GM12878 (cell line): ENCODE measurements around the gene GPR26.

Experiments
- ATF2 ChIP-seq: IDR thresholded peaks from 2 replicates; pipeline ENCODE4 v1.6.1; 2012; ENCODE audit warnings: low read length, inconsistent platforms
- BRCA1 ChIP-seq: IDR thresholded peaks from 2 replicates; pipeline ENCODE4 v1.6.1; 2011; ENCODE audit warnings: low read depth, low read length, improper control_type of control experiment
- CTCF ChIP-seq, 3 experiments: IDR thresholded peaks in 2 of 3; conservative IDR thresholded peaks in 1 of 3; 2 replicates each; pipeline ENCODE4 v1.5.1; 2011; ENCODE audit warnings: low read depth in 3 of 3, low read length in 3 of 3, mild to moderate bottlenecking in 3 of 3, control low read depth in 2 of 3, moderate library complexity in 2 of 3, inconsistent platforms in 1 of 3, mixed read lengths in 1 of 3; ENCODE audit not compliant: control insufficient read depth in 2 of 3, insufficient read depth in 1 of 3; ENCODE audit errors: extremely low read depth in 1 of 3
- EED ChIP-seq: sonication (generic); IDR thresholded peaks from 2 replicates; pipeline ENCODE4 v1.6.1; 2016; ENCODE audit warnings: antibody characterized with exemption, low read depth
- EGR1 ChIP-seq, 2 experiments: IDR thresholded peaks; 1 replicate in 1 of 2; 2 replicates in 1 of 2; pipeline ENCODE4 v1.6.1; 2011 to 2012; ENCODE audit warnings: low read depth in 2 of 2, low read length in 2 of 2, borderline replicate concordance in 1 of 2, mild to moderate bottlenecking in 1 of 2, moderate library complexity in 1 of 2
- EP300 ChIP-seq, 2 experiments: fragments of 150-350 bp in 1 of 2; IDR thresholded peaks; 2 replicates each; pipeline ENCODE4 v1.6.1; 2011 to 2012; ENCODE audit warnings: low read depth in 2 of 2, low read length in 2 of 2, borderline replicate concordance in 1 of 2, improper control_type of control experiment in 1 of 2, inconsistent platforms in 1 of 2; ENCODE audit not compliant: control insufficient read depth in 1 of 2
- MAX ChIP-seq: IDR thresholded peaks from 2 replicates; pipeline ENCODE4 v1.6.1; 2012; ENCODE audit warnings: low read depth, low read length, improper control_type of control experiment
- MXI1 ChIP-seq: fragments of 150-350 bp; IDR thresholded peaks from 2 replicates; pipeline ENCODE4 v1.6.1; 2011; ENCODE audit warnings: low read depth, mild to moderate bottlenecking, inconsistent platforms, low read length, improper control_type of control experiment
- POLR2A ChIP-seq: IDR thresholded peaks from 2 replicates; pipeline ENCODE4 v1.6.1; 2011; ENCODE audit warnings: low read depth, mild to moderate bottlenecking, low read length
- SMC3 ChIP-seq: IDR thresholded peaks from 2 replicates; pipeline ENCODE4 v1.6.1; 2011; ENCODE audit warnings: low read length, improper control_type of control experiment, borderline replicate concordance
- SP1 ChIP-seq: IDR thresholded peaks from one replicate; pipeline ENCODE4 v1.6.1; 2011; ENCODE audit warnings: low read depth, low read length
- YY1 ChIP-seq: IDR thresholded peaks from 2 replicates; pipeline ENCODE4 v1.6.1; 2011; ENCODE audit warnings: low read depth, mild to moderate bottlenecking, low read length
- ZNF687 ChIP-seq: fragments of 450-650 bp; IDR thresholded peaks from 2 replicates; pipeline ENCODE4 v1.6.1; 2017; ENCODE audit warnings: mild to moderate bottlenecking, moderate library complexity

DNA sequence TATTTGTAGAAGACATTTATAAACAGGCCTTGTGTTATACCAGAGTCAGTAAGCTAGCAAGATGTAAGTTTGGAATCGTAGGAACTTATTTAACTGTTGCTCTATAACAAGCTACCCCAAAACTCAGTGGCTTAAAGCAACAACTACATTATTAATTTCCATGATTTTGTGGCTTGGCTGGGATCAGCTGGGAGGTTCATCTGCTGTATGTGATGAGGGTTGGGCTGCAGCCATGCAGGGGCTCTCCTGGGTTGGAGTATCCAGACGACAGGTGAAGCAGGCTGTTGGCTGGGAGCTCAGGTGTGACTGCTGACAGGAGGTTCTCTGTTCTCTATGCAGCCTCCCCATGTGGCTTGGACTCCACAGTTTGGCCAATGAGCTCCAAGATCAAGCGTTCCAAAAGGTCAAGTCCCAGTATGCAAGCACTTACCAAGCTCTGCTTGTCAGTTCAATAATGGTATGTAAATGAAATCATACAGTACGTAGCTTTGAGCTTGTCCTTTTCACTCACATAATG lies 52.4 kb downstream of the GPR26 start:
- no peak for TF ChIP-seq ATF2
- no peak for TF ChIP-seq YY1
- no peak for TF ChIP-seq MXI1
- no peak for TF ChIP-seq SMC3
- TF ChIP-seq EED: no peak
- no peak for TF ChIP-seq ZNF687
- no peak for TF ChIP-seq POLR2A
- no peak for TF ChIP-seq SP1
- no peak for TF ChIP-seq CTCF (IDR thresholded peaks at IDR 0.05 in 2 of 3, conservative IDR thresholded peaks at IDR 0.05 in 1 of 3; ENCODE audit: control insufficient read depth in 2 of 3, extremely low read depth in 1 of 3, insufficient read depth in 1 of 3, low read depth in 3 of 3, low read length in 3 of 3)
- TF ChIP-seq EP300 (IDR thresholded peaks at IDR 0.05; ENCODE audit: borderline replicate concordance in 1 of 2, control insufficient read depth in 1 of 2, low read depth in 2 of 2, low read length in 2 of 2): no peak
- TF ChIP-seq MAX: no peak
- no peak for TF ChIP-seq BRCA1
- no peak for TF ChIP-seq EGR1 (IDR thresholded peaks at IDR 0.05; ENCODE audit: borderline replicate concordance in 1 of 2, low read depth in 2 of 2, low read length in 2 of 2)
